ENCODE measurements around the gene BMP7. TPM values are rescaled to one million over a fixed set of nuclear protein-coding genes. Genes with fewer than 3 reads are reported as not detected.
"Not testable (repeated sequence)": the region's sequence is repeated elsewhere in the genome, so short reads cannot be mapped to it uniquely, and the experiment has no call there.

Gene BMP7
- total and polyA plus RNA-seq, 2 experiments from 2014 or later = not detected

GRCh38 chr20:57280221-57280620 lies 13.8 kb upstream of the BMP7 start:
- no peak for TF ChIP-seq EZH2 (IDR thresholded peaks at IDR 0.05; ENCODE audit: insufficient read depth, poor library complexity, severe bottlenecking)
- TF ChIP-seq EZH2phosphoT487 (IDR thresholded peaks at IDR 0.05; ENCODE audit: insufficient read depth, low read depth) = no peak
- H3K9me3 ChIP-seq (ENCODE audit: low read depth) = no peaks in the 10 kb centered on the region
- H3F3A ChIP-seq (ENCODE audit: insufficient read depth) = no peaks in the 10 kb centered on the region
- H4K20me1 ChIP-seq (ENCODE audit: insufficient read depth) = no peaks in the 10 kb centered on the region
- H3K27me3 ChIP-seq (replicated peaks; ENCODE audit: insufficient read depth) = peaks cover 72% of the 10 kb centered on the region
- no peak for DNase-seq
- no peak overlapping the region for H3K27ac ChIP-seq
- in situ Hi-C loops (cut with MboI) = no loop called here
- H3K4me1 ChIP-seq (ENCODE audit: insufficient read depth) = no peaks in the 10 kb centered on the region
- 76 to 77% methylated on average over 9 to 10 of the region's 10 CpGs for WGBS, 2 experiments (ENCODE audit: low coverage in 1 of 2, low lambda C conversion rate in 2 of 2, missing lambda C conversion rate in 2 of 2)
- no peaks in the 10 kb centered on the region for H3K36me3 ChIP-seq (ENCODE audit: low read depth)
- H3K4me2 ChIP-seq (ENCODE audit: unreplicated experiment) = no peak overlapping the region
- no peaks in the 10 kb centered on the region for H3K79me2 ChIP-seq (ENCODE audit: insufficient read depth)
- H3K9ac ChIP-seq = no peak overlapping the region
- no peak overlapping the region for H2AFZ ChIP-seq
- no peak overlapping the region for H3K4me3 ChIP-seq
- H3K9me2 ChIP-seq (ENCODE audit: insufficient read depth) = no peaks in the 10 kb centered on the region

- DNase-seq; H3F3A ChIP-seq (ENCODE audit: insufficient read depth); H3K4me1 ChIP-seq (ENCODE audit: insufficient read depth); H3K9me3 ChIP-seq (ENCODE audit: low read depth); H3K9me2 ChIP-seq (ENCODE audit: insufficient read depth); H4K20me1 ChIP-seq (ENCODE audit: insufficient read depth); H3K4me3 ChIP-seq; H3K9ac ChIP-seq; H2AFZ ChIP-seq; in situ Hi-C loops (cut with MboI); H3K36me3 ChIP-seq (ENCODE audit: low read depth); H3K4me2 ChIP-seq (ENCODE audit: unreplicated experiment); H3K27ac ChIP-seq; H3K79me2 ChIP-seq (ENCODE audit: insufficient read depth): not testable (repeated sequence)
- peaks cover 72% of the 10 kb centered on the region for H3K27me3 ChIP-seq (replicated peaks; ENCODE audit: insufficient read depth)
- WGBS, 2 experiments (ENCODE audit: low coverage in 1 of 2, low lambda C conversion rate in 2 of 2, missing lambda C conversion rate in 2 of 2) = 66 to 77% methylated on average over 3 of the region's 3 CpGs
These were observed 13.1 kb upstream of the BMP7 start for GRCh38 chr20:57279548-57279947.

- H3K27me3 ChIP-seq (replicated peaks; ENCODE audit: insufficient read depth) = peaks cover 71% of the 10 kb centered on the region
- no peaks in the 10 kb centered on the region for H4K20me1 ChIP-seq (ENCODE audit: insufficient read depth)
- no peaks in the 10 kb centered on the region for H3F3A ChIP-seq (ENCODE audit: insufficient read depth)
- no peaks in the 10 kb centered on the region for H3K9me3 ChIP-seq (ENCODE audit: low read depth)
- H3K9ac ChIP-seq = no peak overlapping the region
- DNase-seq = no peak
- no peak for TF ChIP-seq EZH2phosphoT487 (IDR thresholded peaks at IDR 0.05; ENCODE audit: insufficient read depth, low read depth)
- no peaks in the 10 kb centered on the region for H3K79me2 ChIP-seq (ENCODE audit: insufficient read depth)
- no peaks in the 10 kb centered on the region for H3K36me3 ChIP-seq (ENCODE audit: low read depth)
- in situ Hi-C loops (cut with MboI) = no loop called here
- no peak overlapping the region for H3K4me3 ChIP-seq
- H2AFZ ChIP-seq = no peak overlapping the region
- no peaks in the 10 kb centered on the region for H3K4me1 ChIP-seq (ENCODE audit: insufficient read depth)
- WGBS, 2 experiments (ENCODE audit: low coverage in 1 of 2, low lambda C conversion rate in 2 of 2, missing lambda C conversion rate in 2 of 2) = 50 to 53% methylated on average over 9 of the region's 9 CpGs
- H3K4me2 ChIP-seq (ENCODE audit: unreplicated experiment) = no peak overlapping the region
- no peaks in the 10 kb centered on the region for H3K9me2 ChIP-seq (ENCODE audit: insufficient read depth)
- no peak overlapping the region for H3K27ac ChIP-seq
These were observed 12.0 kb upstream of the BMP7 start for GRCh38 chr20:57278457-57278856.

- Histone ChIP-seq H3K9me2 (ENCODE audit: insufficient read depth) (no peaks in the 10 kb centered on the region), H3K9ac (no peak overlapping the region), H3K4me3 (no peak overlapping the region), H3K36me3 (ENCODE audit: low read depth) (no peaks in the 10 kb centered on the region), H3K27ac (no peak overlapping the region), H3K4me1 (ENCODE audit: insufficient read depth) (no peaks in the 10 kb centered on the region), H3K9me3 (ENCODE audit: low read depth) (no peaks in the 10 kb centered on the region), H3K4me2 (ENCODE audit: unreplicated experiment) (no peak overlapping the region), H2AFZ (no peak overlapping the region), H3F3A (ENCODE audit: insufficient read depth) (no peaks in the 10 kb centered on the region), H3K79me2 (ENCODE audit: insufficient read depth) (no peaks in the 10 kb centered on the region), H3K27me3 (replicated peaks; ENCODE audit: insufficient read depth) (peaks cover 62% of the 10 kb centered on the region), H4K20me1 (ENCODE audit: insufficient read depth) (no peaks in the 10 kb centered on the region)
- TF ChIP-seq EZH2 (IDR thresholded peaks at IDR 0.05; ENCODE audit: insufficient read depth, poor library complexity, severe bottlenecking) = no peak
- TF ChIP-seq EZH2phosphoT487 (IDR thresholded peaks at IDR 0.05; ENCODE audit: insufficient read depth, low read depth) = no peak
- in situ Hi-C loops (cut with MboI) = no loop called here
- no peak for DNase-seq
- WGBS, 2 experiments (ENCODE audit: low coverage in 1 of 2, low lambda C conversion rate in 2 of 2, missing lambda C conversion rate in 2 of 2) = 51 to 53% methylated on average over 8 of the region's 8 CpGs
These were observed 11.1 kb upstream of the BMP7 start for GRCh38 chr20:57277398-57278105.

- Histone ChIP-seq H2AFZ (no peak overlapping the region), H3K4me2 (ENCODE audit: unreplicated experiment) (no peak overlapping the region), H3F3A (ENCODE audit: insufficient read depth) (no peaks in the 10 kb centered on the region), H3K27ac (no peak overlapping the region), H3K36me3 (ENCODE audit: low read depth) (no peaks in the 10 kb centered on the region), H3K4me1 (ENCODE audit: insufficient read depth) (no peaks in the 10 kb centered on the region), H3K9me2 (ENCODE audit: insufficient read depth) (no peaks in the 10 kb centered on the region), H3K27me3 (replicated peaks; ENCODE audit: insufficient read depth) (peaks cover 63% of the 10 kb centered on the region), H3K79me2 (ENCODE audit: insufficient read depth) (no peaks in the 10 kb centered on the region), H4K20me1 (ENCODE audit: insufficient read depth) (no peaks in the 10 kb centered on the region), H3K4me3 (no peak overlapping the region), H3K9ac (no peak overlapping the region), H3K9me3 (ENCODE audit: low read depth) (no peaks in the 10 kb centered on the region)
- 53 to 54% methylated on average over 5 of the region's 5 CpGs for WGBS, 2 experiments (ENCODE audit: low coverage in 1 of 2, low lambda C conversion rate in 2 of 2, missing lambda C conversion rate in 2 of 2)
- in situ Hi-C loops (cut with MboI) = no loop called here
- TF ChIP-seq EZH2phosphoT487 (IDR thresholded peaks at IDR 0.05; ENCODE audit: insufficient read depth, low read depth) = no peak
- no peak for TF ChIP-seq EZH2 (IDR thresholded peaks at IDR 0.05; ENCODE audit: insufficient read depth, poor library complexity, severe bottlenecking)
- no peak for DNase-seq
These were observed 9.8 kb upstream of the BMP7 start for GRCh38 chr20:57276221-57276620.
